Stomach (tissue), 9 donors: ENCODE results near the gene HELQ. TPM values are rescaled to one million over a fixed set of nuclear protein-coding genes. Genes with fewer than 3 reads are reported as not detected.

ENCODE experiments used
- DNase-seq, 2 donors: peaks; one replicate each; pipeline versions ENCODE4 v3.0.0 to v3.0.0-alpha.2; 2013 to 2019
- H3K27ac ChIP-seq, 5 donors: fragments of 200-600 bp in 4 of 5; sonication (generic) in 4 of 5; one replicate each; pipeline ENCODE4 v1.5.1; 2013 to 2019; ENCODE audit warnings: mild to moderate bottlenecking in 1 of 5, moderate library complexity in 1 of 5
- H3K27me3 ChIP-seq, 3 donors: fragments of 200-600 bp; sonication (generic); one replicate each; pipeline ENCODE4 v1.5.1; 2017 to 2019; ENCODE audit warnings: mixed run types in 1 of 3
- H3K36me3 ChIP-seq, 4 donors: fragments of 200-600 bp; sonication (generic); 1 replicate in 3 of 4; 2 replicates in 1 of 4; pipeline ENCODE4 v1.5.1; 2016 to 2019
- H3K4me1 ChIP-seq, 4 donors: fragments of 200-600 bp; sonication (generic); one replicate each; pipeline ENCODE4 v1.5.1; 2016 to 2019
- H3K4me3 ChIP-seq, 4 donors: fragments of 200-600 bp; sonication (generic) in 3 of 4; one replicate each; pipeline ENCODE4 v1.5.1; 2016 to 2019; ENCODE audit warnings: mild to moderate bottlenecking in 1 of 4
- H3K9me3 ChIP-seq, 4 donors: fragments of 200-600 bp; sonication (generic); one replicate each; pipeline ENCODE4 v1.5.1; 2016 to 2019
- CTCF ChIP-seq, 7 experiments: fragments of 450-650 bp in 4 of 7; fragments of 200-600 bp in 3 of 7; sonication (generic) in 3 of 7; IDR thresholded peaks; one replicate each; pipeline ENCODE4 v1.5.1; 2016 to 2019; ENCODE audit warnings: antibody characterized with exemption in 7 of 7, control low read depth in 2 of 7, mild to moderate bottlenecking in 1 of 7
- EP300 ChIP-seq: sonication (generic); formaldehyde crosslinking; IDR thresholded peaks from one replicate; pipeline ENCODE4 v1.6.1; 2017; ENCODE audit warnings: antibody characterized with exemption
- POLR2A ChIP-seq, 4 donors: fragments of 450-650 bp; IDR thresholded peaks; one replicate each; pipeline ENCODE4 v1.6.1; 2016; ENCODE audit warnings: antibody characterized with exemption in 4 of 4, control low read depth in 2 of 4, mild to moderate bottlenecking in 1 of 4, moderate library complexity in 1 of 4
- POLR2AphosphoS5 ChIP-seq, 3 donors: sonication (generic); formaldehyde crosslinking; IDR thresholded peaks; one replicate each; pipeline ENCODE4 v1.6.1; 2016; ENCODE audit warnings: antibody characterized with exemption in 3 of 3
- WGBS, 5 donors: extraction: QIAGEN DNeasy Blood & Tissue Kit in 3 of 5; methylation state at CpG; one replicate each; pipeline versions ENCODE4 v1.1.5 to v1.1.7; 2013 to 2018; 5-methylcytosine and 5-hydroxymethylcytosine counted together
- intact Hi-C: fragments of 100-400 bp; cut with DNase I; formaldehyde crosslinking; loops from one replicate; pipeline ENCODE4 v1.15.1; 2023; ENCODE audit warnings: low total_unique reads
- polyA plus RNA-seq, 3 donors: library from polyadenylated mRNA; stranded (reverse); fragments of 200-250 nt; gene quantifications; one replicate each; pipeline ENCODE4 v1.2.3, GENCODE V29; 2013
- total RNA-seq, 5 donors: library from RNA; depleted of rRNA; stranded (reverse); fragments of >200 nt; gene quantifications; one replicate each; pipeline versions ENCODE4 v1.1.0 to v1.2.3, GENCODE V29; 2014 to 2016
- donor health status: healthy with polysubstance abuse.
- donor health status: Bipolar disorder and iron deficiency.
- donor health status: healthy.

HELQ gene
- total and polyA plus RNA-seq, 8 donors, result 5.0 to 26.8 (median 14.2) TPM

DNA sequence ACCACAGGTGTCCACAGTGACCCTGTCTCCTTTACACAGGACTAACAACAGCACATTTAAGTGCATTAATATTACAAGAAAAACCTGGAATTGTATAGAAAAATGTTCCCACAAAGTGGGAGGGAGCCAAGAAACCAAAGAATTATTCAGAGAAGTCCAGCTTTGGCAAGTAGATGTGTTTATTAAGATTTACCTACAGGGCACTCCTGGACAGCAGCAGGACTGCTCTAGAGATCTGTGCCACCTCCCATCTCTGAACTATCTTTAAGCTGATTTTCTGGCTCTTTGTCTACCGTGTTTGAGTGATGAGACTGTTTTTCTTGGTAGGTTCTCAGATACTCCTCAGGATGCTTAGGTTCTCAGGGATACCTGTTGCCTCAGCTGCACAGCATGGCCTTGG, 82.7 kb downstream of the HELQ start:
- Histone ChIP-seq H3K27me3 (no peaks in the 10 kb centered on the region), H3K4me1 (no peaks in the 10 kb centered on the region), H3K36me3 (no peaks in the 10 kb centered on the region), H3K9me3 (peaks cover 0 to 2% (median under 1%) of the 10 kb centered on the region in 4 donors), H3K27ac (no peak overlapping the region), H3K4me3 (no peak overlapping the region)
- TF ChIP-seq POLR2A (IDR thresholded peaks at IDR 0.05), result no peak
- no peak for TF ChIP-seq EP300
- no peak for TF ChIP-seq CTCF (IDR thresholded peaks at IDR 0.05)
- no peak for TF ChIP-seq POLR2AphosphoS5 (IDR thresholded peaks at IDR 0.05)
- 76 to 97% (median 85%) methylated on average over 1 of the region's 1 CpG for WGBS, 5 donors
- no peak for DNase-seq
- intact Hi-C loops, result no loop called here

DNA sequence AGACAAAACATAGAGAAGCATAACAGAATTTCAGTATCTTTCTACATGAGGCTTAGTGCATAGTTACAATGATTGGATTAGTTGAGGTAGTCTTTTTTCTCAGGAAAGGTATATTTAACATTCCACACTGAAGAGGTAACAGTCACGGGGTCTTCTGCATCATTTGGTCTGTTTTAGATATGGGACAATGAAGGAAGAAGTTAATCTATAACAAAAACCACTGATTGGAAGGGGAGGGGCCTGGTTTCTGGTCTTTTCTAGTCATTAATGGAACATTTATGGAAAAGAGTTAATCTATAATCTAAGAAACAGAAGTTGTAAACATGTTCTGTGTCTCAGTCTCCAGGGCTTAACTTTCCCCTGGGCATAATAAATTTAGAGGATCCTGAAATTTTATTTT, 83.7 kb downstream of the HELQ start:
- Histone ChIP-seq H3K9me3 (no peaks in the 10 kb centered on the region), H3K4me1 (no peaks in the 10 kb centered on the region), H3K27me3 (no peaks in the 10 kb centered on the region), H3K27ac (no peak overlapping the region), H3K36me3 (no peaks in the 10 kb centered on the region), H3K4me3 (no peak overlapping the region)
- intact Hi-C loops, result no loop called here
- 27 to 65% (median 58%) methylated on average over 1 of the region's 1 CpG for WGBS, 5 donors
- DNase-seq, result no peak
- TF ChIP-seq EP300 (no peak), POLR2AphosphoS5 (IDR thresholded peaks at IDR 0.05) (no peak), CTCF (IDR thresholded peaks at IDR 0.05) (no peak), POLR2A (IDR thresholded peaks at IDR 0.05) (no peak)

DNA sequence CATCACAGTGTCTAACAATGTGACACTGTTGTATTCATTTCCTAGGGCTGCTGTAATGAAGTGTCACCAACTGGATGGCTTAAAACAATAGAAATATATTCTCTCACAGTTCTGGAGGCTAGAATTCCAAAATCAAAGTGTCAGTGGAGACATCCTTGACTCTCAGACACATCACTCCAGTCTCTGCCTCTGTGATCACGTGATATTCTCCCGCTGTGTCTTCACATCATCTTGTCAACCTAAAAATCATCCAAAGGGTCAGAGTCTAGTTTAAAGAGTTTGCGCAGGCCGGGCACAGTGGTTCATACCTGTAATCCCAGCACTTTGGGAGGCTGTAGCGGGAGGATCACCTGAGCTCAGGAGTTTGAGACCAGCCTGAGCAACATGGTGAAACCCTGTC, 84.4 kb downstream of the HELQ start:
- Histone ChIP-seq H3K4me1 (no peaks in the 10 kb centered on the region), H3K4me3 (no peak overlapping the region), H3K9me3 (no peaks in the 10 kb centered on the region), H3K36me3 (no peaks in the 10 kb centered on the region), H3K27me3 (no peaks in the 10 kb centered on the region), H3K27ac (no peak overlapping the region)
- DNase-seq, result no peak
- no peak for TF ChIP-seq EP300
- no peak for TF ChIP-seq CTCF (IDR thresholded peaks at IDR 0.05)
- no peak for TF ChIP-seq POLR2AphosphoS5 (IDR thresholded peaks at IDR 0.05)
- no peak for TF ChIP-seq POLR2A (IDR thresholded peaks at IDR 0.05)
- intact Hi-C loops, result no loop called here
- WGBS, 5 donors, result 89 to 98% (median 96%) methylated on average over 5 of the region's 5 CpGs

GRCh38 chr4:83370640-83370906, 85.0 kb downstream of the HELQ start:
- DNase-seq, result no peak
- Histone ChIP-seq H3K4me1 (no peaks in the 10 kb centered on the region), H3K36me3 (no peaks in the 10 kb centered on the region), H3K27me3 (no peaks in the 10 kb centered on the region), H3K27ac (no peak overlapping the region), H3K4me3 (no peak overlapping the region), H3K9me3 (no peaks in the 10 kb centered on the region)
- no peak for TF ChIP-seq POLR2A (IDR thresholded peaks at IDR 0.05)
- TF ChIP-seq CTCF (IDR thresholded peaks at IDR 0.05), result no peak
- TF ChIP-seq EP300, result no peak
- no peak for TF ChIP-seq POLR2AphosphoS5 (IDR thresholded peaks at IDR 0.05)
- intact Hi-C loops, result no loop called here
- whole genome bisulfite sequencing, 5 donors, result 27 to 100% (median 98%) methylated on average over 1 of the region's 1 CpG
